ES-I3 (cell line): ENCODE data around the gene TUBGCP6.

Experiments used
- H3K36me3 ChIP-seq: 2 replicates; pipeline ENCODE4 v1.6.1; 2013; ENCODE audit warnings: mild to moderate bottlenecking, low read length, control low read depth, moderate library complexity; ENCODE audit not compliant: insufficient read depth
- H3K4me1 ChIP-seq: 2 replicates; pipeline ENCODE4 v1.6.1; 2013; ENCODE audit warnings: mild to moderate bottlenecking, control low read depth, low read length; ENCODE audit not compliant: insufficient read depth
- H3K9ac ChIP-seq: 2 replicates; pipeline ENCODE4 v1.6.1; 2013; ENCODE audit warnings: low read depth, mild to moderate bottlenecking, low read length, moderate library complexity
- H3K9me3 ChIP-seq: 2 replicates; pipeline ENCODE4 v1.6.1; 2013; ENCODE audit warnings: mild to moderate bottlenecking, low read length, moderate library complexity; ENCODE audit not compliant: control insufficient read depth, insufficient read depth

Gene TUBGCP6

GRCh38 chr22:50264104-50264745, 19.4 kb upstream of the TUBGCP6 start:
- peaks cover 21% of the 10 kb centered on the region; the same call in 1 of the 2 replicates for H3K4me1 ChIP-seq
- H3K9me3 ChIP-seq, result no peaks in the 10 kb centered on the region

GRCh38 chr22:50262973-50263617, 18.3 kb upstream of the TUBGCP6 start:
- Histone ChIP-seq H3K9me3 (no peaks in the 10 kb centered on the region), H3K4me1 (peaks cover 14% of the 10 kb centered on the region; the same call in 1 of the 2 replicates), H3K9ac (no peak overlapping the region), H3K36me3 (no peaks in the 10 kb centered on the region)

More at GRCh38 chr22:50264104-50264745, 19.4 kb upstream of the TUBGCP6 start:
- H3K9ac ChIP-seq, result no peak overlapping the region
- H3K36me3 ChIP-seq, result no peaks in the 10 kb centered on the region

DNA sequence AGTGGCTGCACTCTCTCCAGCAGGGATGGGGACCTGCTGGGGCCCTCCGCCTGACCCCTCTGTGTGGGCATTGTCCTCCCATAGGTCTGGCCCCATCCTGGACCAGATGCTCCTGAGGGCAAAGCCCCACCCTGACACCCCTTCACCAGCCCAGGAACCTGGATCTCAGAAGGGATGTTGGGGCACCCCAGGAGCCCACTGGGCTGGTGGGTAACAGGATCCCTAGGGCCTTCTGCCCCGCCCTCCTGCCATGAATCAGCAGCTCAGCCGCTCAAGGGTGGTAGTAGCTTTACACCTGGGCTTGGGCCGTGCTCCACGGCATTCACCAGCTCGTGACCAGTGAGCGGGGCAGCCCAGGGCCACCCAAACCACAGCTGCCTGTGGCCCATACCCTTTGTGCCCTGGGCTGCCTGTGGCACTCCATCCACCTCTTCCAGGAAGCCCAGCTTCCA, 17.7 kb upstream of the TUBGCP6 start:
- Histone ChIP-seq H3K36me3 (no peaks in the 10 kb centered on the region), H3K9me3 (no peaks in the 10 kb centered on the region), H3K9ac (peak overlapping the region; percentile 36; the same call in 1 of the 2 replicates), H3K4me1 (peaks cover 14% of the 10 kb centered on the region; the same call in 1 of the 2 replicates)

DNA sequence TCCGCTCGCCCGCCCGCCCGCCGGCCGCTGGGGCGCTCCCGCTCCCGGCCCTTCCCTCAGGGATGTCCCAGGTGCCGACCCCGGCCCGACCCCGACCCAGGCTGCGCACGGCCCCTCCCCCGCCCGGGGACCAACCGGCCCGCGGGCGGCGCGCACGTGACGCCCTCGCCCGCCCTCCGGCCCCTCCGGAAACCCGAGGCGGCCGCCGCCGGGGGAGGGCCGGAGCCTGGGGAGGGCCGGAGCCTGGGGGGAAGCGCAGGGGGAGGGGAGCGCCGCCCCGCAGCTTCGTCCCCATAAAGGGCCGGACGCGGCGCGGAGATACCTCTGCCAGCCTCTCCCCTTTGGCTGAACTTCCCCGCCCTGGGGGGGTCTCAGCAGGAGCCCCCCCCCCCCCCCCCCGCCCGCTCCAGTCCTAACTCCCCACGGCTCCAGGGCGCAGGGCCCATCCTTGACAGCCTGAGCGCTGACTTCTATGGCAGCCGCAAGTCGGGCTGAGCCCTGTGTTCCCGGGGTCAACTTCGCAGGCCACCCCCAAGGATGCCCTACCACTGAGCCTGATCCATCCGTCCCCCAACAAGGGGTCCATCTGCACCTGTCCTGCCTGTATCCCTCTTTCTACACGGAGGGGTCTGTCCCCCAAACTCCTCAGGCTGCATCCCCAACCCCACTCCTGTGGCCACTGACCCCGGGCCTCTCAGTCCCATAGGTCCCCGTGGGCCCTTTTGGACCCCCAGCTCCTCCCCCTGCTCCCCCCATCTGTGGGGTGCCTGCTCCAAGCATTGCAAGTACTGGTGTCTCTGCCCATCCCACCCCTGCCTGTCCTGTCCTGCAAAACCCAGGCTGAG, 17.0 kb upstream of the TUBGCP6 start, which contains the start of gene MAPK12:
MAPK12 (minus strand) TSS at position 69 of the 845 bp plus-strand sequence. CDS start 174 bp downstream, outside the sequence.
- Histone ChIP-seq H3K9ac (peak within 1 kb of the TSS; percentile 56), H3K36me3 (no peaks in the 10 kb centered on the region), H3K4me1 (peaks cover 14% of the 10 kb centered on the region; the same call in 1 of the 2 replicates), H3K9me3 (no peaks in the 10 kb centered on the region)

DNA sequence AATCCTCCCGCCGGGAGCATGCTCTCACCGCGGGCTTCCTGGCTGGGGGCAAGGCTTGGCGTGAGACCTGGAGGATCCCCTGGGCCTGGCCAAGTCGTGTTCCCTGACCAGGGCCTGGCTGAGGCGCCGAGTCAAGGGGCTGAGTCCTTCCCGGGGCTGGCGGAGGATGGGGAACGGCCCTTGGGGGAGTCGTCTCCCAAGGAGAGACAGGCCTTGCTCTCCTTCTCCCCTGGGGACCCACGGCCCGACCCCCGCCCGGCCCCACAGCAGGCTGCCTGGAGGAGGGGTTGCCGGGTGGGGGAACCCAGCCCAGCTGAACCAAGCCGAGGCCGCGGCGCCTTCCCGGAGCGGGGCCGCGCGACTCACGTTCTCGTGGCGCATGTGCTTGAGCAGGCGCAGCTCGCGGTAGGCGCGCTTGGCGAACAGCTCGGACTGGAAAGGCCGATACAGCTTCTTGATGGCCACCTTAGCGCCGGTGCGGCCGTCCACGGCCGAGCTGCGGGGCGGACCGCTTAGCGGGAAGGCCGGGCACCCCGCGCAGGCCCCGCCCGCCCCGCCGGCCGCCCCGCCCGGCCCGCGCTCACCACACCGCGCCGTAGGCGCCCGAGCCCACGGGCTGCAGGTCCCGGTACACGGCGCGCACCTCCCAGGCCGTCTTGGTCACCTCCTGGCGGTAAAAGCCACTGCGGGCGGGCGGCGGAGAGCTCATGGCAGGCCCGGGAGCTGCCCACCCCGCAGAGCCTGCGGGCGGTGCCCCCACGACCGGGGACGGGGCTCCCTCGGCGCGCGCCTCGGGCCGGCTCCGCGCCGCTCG, 16.2 kb upstream of the TUBGCP6 start:
- Histone ChIP-seq H3K9me3 (no peaks in the 10 kb centered on the region), H3K36me3 (no peaks in the 10 kb centered on the region), H3K4me1 (peaks cover 14% of the 10 kb centered on the region; the same call in 1 of the 2 replicates), H3K9ac (peak overlapping the region; percentile 56)

GRCh38 chr22:50260434-50260800, 15.6 kb upstream of the TUBGCP6 start:
- H3K9me3 ChIP-seq, result no peaks in the 10 kb centered on the region
- H3K36me3 ChIP-seq, result no peaks in the 10 kb centered on the region
- peak overlapping the region; percentile 56 for H3K9ac ChIP-seq
- peaks cover 14% of the 10 kb centered on the region; the same call in 1 of the 2 replicates for H3K4me1 ChIP-seq

DNA sequence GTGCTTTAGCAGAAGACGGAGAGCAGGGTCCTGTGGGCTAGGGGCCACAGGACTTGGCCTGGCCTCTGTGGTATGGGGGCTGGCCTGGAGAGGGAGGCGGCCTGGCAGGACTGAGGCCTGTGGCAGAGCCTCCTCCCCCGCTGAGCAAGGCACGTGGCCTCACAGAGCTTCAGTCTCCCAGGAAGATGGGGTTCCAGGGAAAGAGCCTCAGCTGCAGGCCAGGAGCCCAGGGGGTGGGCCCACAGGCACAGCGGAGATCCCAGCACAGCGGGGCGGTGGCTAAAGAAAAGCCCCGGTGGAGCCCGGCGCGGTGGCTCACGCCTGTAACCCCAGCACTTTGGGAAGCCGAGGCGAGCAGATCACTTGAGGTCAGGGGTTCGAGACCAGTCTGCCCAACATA, 14.5 kb upstream of the TUBGCP6 start:
- peaks cover 14% of the 10 kb centered on the region; the same call in 1 of the 2 replicates for H3K4me1 ChIP-seq
- H3K36me3 ChIP-seq, result no peaks in the 10 kb centered on the region
- no peak overlapping the region for H3K9ac ChIP-seq
- no peaks in the 10 kb centered on the region for H3K9me3 ChIP-seq

- Histone ChIP-seq H3K9ac (no peak overlapping the region), H3K9me3 (no peaks in the 10 kb centered on the region), H3K4me1 (peaks cover 14% of the 10 kb centered on the region; the same call in 1 of the 2 replicates), H3K36me3 (no peaks in the 10 kb centered on the region)
Measured at GRCh38 chr22:50258361-50259292, 13.8 kb upstream of the TUBGCP6 start.

DNA sequence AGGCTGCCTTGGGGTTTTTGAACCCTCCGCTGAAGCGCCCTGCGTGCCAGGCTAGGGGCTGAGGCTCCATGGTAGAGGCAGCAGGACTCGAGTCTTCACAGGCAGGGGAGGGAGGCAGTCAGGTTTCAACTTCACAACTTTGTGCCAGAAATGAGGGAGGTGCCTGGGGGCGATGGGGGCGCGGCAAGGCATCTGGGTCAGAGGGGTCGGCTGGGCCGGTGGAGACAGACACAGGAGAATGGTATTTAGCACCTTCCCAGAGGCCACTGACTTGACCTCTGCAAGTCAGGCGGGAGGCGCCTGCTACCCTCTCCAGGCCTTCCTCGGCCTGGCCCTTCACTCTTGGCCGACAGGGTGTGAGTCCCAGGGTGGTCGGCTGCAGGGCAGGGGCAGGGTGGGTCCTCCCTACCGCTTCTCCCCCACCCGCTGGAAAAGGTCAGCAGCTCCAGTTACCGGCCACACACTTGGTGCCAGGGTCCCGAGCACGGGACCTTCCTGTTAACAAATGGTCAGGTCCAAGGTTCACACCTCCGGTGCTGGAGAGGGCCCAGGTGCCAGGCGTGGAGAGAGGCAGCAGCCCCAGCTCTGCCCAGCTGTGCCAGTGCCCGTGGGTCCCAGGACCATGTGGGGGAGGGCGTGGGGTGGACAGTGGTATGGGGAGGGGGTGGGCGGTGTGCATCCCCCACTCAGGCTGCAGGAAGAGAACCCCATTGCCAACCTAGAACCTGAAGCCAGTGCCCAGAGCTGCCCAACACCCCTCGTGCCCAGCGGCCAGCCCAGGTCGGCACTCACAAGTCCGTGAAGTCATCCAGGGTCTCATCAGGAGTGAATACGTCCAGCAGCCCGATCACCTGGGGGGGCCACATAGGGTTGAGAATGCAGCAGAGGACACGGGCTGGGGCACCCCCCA, 12.9 kb upstream of the TUBGCP6 start:
- Histone ChIP-seq H3K9me3 (no peaks in the 10 kb centered on the region), H3K4me1 (peaks cover 8% of the 10 kb centered on the region; the same call in 1 of the 2 replicates), H3K9ac (no peak overlapping the region), H3K36me3 (no peaks in the 10 kb centered on the region)

GRCh38 chr22:50257041-50257440, 12.2 kb upstream of the TUBGCP6 start:
- no peaks in the 10 kb centered on the region for H3K9me3 ChIP-seq
- H3K36me3 ChIP-seq, result no peaks in the 10 kb centered on the region
- H3K9ac ChIP-seq, result no peak overlapping the region
- peaks cover 2% of the 10 kb centered on the region; the same call in 1 of the 2 replicates for H3K4me1 ChIP-seq

DNA sequence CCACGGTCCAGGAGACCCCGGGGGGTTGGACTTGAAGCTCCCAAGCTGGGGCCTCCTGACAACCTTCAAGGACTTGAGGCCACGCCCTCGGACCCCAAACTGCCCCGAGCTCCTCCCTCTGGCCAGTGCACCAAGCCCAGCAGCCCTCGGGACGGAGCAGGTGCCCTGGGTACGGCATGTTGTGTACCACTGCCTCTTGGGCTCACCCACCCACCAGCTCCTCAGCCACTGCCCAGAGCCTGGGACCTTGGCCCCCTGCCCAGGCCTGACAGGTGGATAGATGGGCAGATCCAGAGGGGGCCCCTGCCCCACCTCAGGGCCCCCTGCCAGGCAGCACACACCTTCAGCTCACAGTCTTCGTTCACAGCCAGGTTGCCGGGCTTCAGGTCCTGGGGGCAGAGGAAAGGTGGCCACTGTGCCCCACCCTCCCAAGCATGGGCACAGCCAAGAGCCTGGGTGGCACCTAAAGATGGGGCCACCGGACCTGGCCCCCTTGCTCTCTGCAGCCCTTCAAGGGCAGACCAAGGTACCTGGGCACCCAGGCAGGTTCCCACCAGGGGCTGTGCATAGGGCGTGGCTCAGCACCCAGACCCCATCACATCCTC, 11.5 kb upstream of the TUBGCP6 start:
- Histone ChIP-seq H3K9ac (no peak overlapping the region), H3K36me3 (no peaks in the 10 kb centered on the region), H3K4me1 (no peaks in the 10 kb centered on the region; the same call in 1 of the 2 replicates), H3K9me3 (no peaks in the 10 kb centered on the region)

DNA sequence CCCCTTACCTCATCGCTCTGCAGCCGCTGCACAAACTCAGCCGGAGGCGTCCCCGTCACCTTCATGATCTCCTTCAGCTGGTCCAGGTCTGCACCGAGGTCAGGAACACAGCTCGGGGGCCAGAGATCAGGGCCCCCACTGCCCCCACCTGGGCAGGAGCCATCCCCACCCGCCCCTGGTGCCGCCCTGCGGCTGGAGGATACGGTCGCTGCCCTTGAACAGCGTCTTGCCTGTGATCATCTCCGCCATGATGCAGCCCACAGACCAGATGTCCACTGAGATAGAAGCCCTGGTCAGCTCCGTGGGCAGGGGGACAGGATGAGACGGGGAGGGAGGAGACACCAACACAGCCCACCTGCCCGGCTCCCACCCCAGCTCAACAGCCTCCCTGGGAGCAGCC, 10.8 kb upstream of the TUBGCP6 start:
- no peaks in the 10 kb centered on the region; the same call in 1 of the 2 replicates for H3K4me1 ChIP-seq
- H3K9me3 ChIP-seq, result no peaks in the 10 kb centered on the region
- H3K36me3 ChIP-seq, result no peaks in the 10 kb centered on the region
- H3K9ac ChIP-seq, result no peak overlapping the region
